HL-60 (cell line): ENCODE data around the gene RAB3IP.

Source experiments
- DNase-seq, 2 experiments: peaks; one replicate each; pipeline ENCODE4 v3.0.0-alpha.2; 2010 to 2020; ENCODE audit warnings: low read depth in 1 of 2, low spot score in 1 of 2
- H3K27ac ChIP-seq: fragments of 250-450 bp; sonication (Bioruptor Pico); replicated peaks from 2 replicates; pipeline ENCODE4 v1.5.1; 2020; ENCODE audit warnings: mild to moderate bottlenecking, moderate library complexity
- H3K27me3 ChIP-seq: fragments of 250-450 bp; sonication (Bioruptor Pico); 2 replicates; pipeline ENCODE4 v1.5.1; 2021; ENCODE audit warnings: mild to moderate bottlenecking, moderate library complexity; ENCODE audit not compliant: insufficient read depth, poor library complexity, severe bottlenecking
- H3K4me3 ChIP-seq: replicated peaks from 2 replicates; pipeline ENCODE4 v1.5.1; 2011; ENCODE audit warnings: mild to moderate bottlenecking, control low read depth, low read length; ENCODE audit not compliant: insufficient read depth
- GABPA ChIP-seq: IDR thresholded peaks from 2 replicates; pipeline ENCODE4 v1.6.1; 2012; ENCODE audit warnings: low read depth
- POLR2AphosphoS5 ChIP-seq: IDR thresholded peaks from 2 replicates; pipeline ENCODE4 v1.6.1; 2012; ENCODE audit warnings: low read depth
- REST ChIP-seq: IDR thresholded peaks from 2 replicates; pipeline ENCODE4 v1.6.1; 2012; ENCODE audit warnings: low read depth; ENCODE audit not compliant: insufficient replicate concordance
- SPI1 ChIP-seq: IDR thresholded peaks from 2 replicates; pipeline ENCODE4 v1.6.1; 2012; ENCODE audit warnings: low read depth, mild to moderate bottlenecking, borderline replicate concordance
- TF ChIP-seq, protein P1 (sequence below): IDR thresholded peaks from one replicate; pipeline ENCODE4 v1.5.1; 2011; ENCODE audit warnings: low read length, control low read depth, inconsistent platforms; ENCODE audit not compliant: insufficient read depth

The RAB3IP gene

DNA sequence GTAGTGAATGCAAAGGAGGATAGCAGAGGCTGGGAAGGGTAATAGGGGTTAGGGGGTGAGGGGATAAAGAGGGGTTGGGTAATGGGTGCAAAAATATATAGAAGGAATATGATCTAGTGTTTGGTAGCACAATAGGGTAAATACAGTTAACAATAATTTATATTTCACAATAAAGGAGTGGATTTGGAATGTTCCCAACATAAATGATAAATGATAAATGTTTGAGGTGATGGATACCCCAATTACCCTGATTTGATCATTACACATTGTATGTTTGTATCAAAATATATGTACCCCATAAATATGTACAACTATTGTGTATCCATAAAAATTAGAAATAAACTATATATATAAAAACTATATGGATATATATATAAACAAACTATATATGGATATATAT is 85.4 kb downstream of the RAB3IP start:
- H3K4me3 ChIP-seq, result no peak overlapping the region
- no peak for DNase-seq
- TF ChIP-seq POLR2AphosphoS5, result no peak
- no peak for TF ChIP-seq GABPA
- TF ChIP-seq, protein P1, sequence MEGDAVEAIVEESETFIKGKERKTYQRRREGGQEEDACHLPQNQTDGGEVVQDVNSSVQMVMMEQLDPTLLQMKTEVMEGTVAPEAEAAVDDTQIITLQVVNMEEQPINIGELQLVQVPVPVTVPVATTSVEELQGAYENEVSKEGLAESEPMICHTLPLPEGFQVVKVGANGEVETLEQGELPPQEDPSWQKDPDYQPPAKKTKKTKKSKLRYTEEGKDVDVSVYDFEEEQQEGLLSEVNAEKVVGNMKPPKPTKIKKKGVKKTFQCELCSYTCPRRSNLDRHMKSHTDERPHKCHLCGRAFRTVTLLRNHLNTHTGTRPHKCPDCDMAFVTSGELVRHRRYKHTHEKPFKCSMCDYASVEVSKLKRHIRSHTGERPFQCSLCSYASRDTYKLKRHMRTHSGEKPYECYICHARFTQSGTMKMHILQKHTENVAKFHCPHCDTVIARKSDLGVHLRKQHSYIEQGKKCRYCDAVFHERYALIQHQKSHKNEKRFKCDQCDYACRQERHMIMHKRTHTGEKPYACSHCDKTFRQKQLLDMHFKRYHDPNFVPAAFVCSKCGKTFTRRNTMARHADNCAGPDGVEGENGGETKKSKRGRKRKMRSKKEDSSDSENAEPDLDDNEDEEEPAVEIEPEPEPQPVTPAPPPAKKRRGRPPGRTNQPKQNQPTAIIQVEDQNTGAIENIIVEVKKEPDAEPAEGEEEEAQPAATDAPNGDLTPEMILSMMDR, result no peak
- no peak for TF ChIP-seq REST
- H3K27me3 ChIP-seq, result no peaks in the 10 kb centered on the region
- no peak overlapping the region for H3K27ac ChIP-seq

- DNase-seq, result no peak
- TF ChIP-seq SPI1, result no peak
- no peak within 1 kb of the TSS for H3K27ac ChIP-seq
- H3K4me3 ChIP-seq, result no peak within 1 kb of the TSS
- H3K27me3 ChIP-seq, result no peaks in the 10 kb centered on the region
Observed at GRCh38 chr12:69824966-69825560, 86.4 kb downstream of the RAB3IP start, which contains the start of gene MYRFL. Gene MYRFL, plus strand, starts transcription at chr12:69825227. Its CDS starts 291 bp downstream, at chr12:69825518.

- no peak overlapping the region for H3K27ac ChIP-seq
- H3K4me3 ChIP-seq, result no peak overlapping the region
- H3K27me3 ChIP-seq, result no peaks in the 10 kb centered on the region
- no peak for DNase-seq
- TF ChIP-seq SPI1 (no peak), POLR2AphosphoS5 (no peak), REST (no peak), GABPA (no peak)
- TF ChIP-seq, protein P1, result no peak
Observed at GRCh38 chr12:69828897-69829296, 90.2 kb downstream of the RAB3IP start.

GRCh38 chr12:69833696-69834095 is 95.0 kb downstream of the RAB3IP start:
- H3K27me3 ChIP-seq, result no peaks in the 10 kb centered on the region
- TF ChIP-seq, protein P1, result no peak
- TF ChIP-seq REST, result no peak
- H3K4me3 ChIP-seq, result no peak overlapping the region
- no peak overlapping the region for H3K27ac ChIP-seq
- DNase-seq, result no peak
